H1 (cell line): ENCODE measurements around the gene FRMD6. TPM values are rescaled to one million over a fixed set of nuclear protein-coding genes. Genes with fewer than 3 reads are reported as not detected.

Experiments used
- CTCF ChIA-PET: fragments of 300-600 bp; sonication (Branson Sonifier 250); formaldehyde crosslinking; loops from one replicate; lab custom pipeline; 2021; ENCODE audit not compliant: partially characterized antibody; lab: Charles Lee
- POLR2A ChIA-PET: fragments of 300-600 bp; sonication (Branson Sonifier 250); formaldehyde crosslinking; loops from one replicate; lab custom pipeline; 2021; ENCODE audit warnings: inconsistent platforms; ENCODE audit not compliant: partially characterized antibody; lab: Charles Lee
- DNase-seq, 2 experiments: peaks; one replicate each; pipeline versions ENCODE4 v3.0.0 to v3.0.0-alpha.2; 2010 to 2022; ENCODE audit warnings: low spot score in 2 of 2, low read depth in 1 of 2, mixed read lengths in 1 of 2
- FAIRE-seq: peaks from 2 replicates; lab custom pipeline; 2011; peaks lifted over from hg19 to GRCh38; lab: Jason Lieb, UNC
- H2AFZ ChIP-seq: 2 replicates; pipeline ENCODE4 v1.8.1; 2012; ENCODE audit warnings: low read length, inconsistent platforms
- H2AK5ac ChIP-seq: 2 replicates; pipeline ENCODE4 v1.6.1; 2013; ENCODE audit warnings: low read depth, low read length
- H2BK120ac ChIP-seq: replicated peaks from 2 replicates; pipeline ENCODE3; 2013; ENCODE audit warnings: low read depth, low read length, inconsistent platforms
- H2BK12ac ChIP-seq: 2 replicates; pipeline ENCODE4 v1.6.1; 2013; ENCODE audit warnings: low read depth, low read length
- H2BK15ac ChIP-seq: 2 replicates; pipeline ENCODE4 v1.6.1; 2013; ENCODE audit warnings: low read length
- H2BK20ac ChIP-seq: 2 replicates; pipeline ENCODE4 v1.6.1; 2013; ENCODE audit warnings: low read length
- H2BK5ac ChIP-seq: 2 replicates; pipeline ENCODE4 v1.6.1; 2013; ENCODE audit warnings: low read depth, low read length
- H3K14ac ChIP-seq: 2 replicates; pipeline ENCODE4 v1.6.1; 2013; ENCODE audit warnings: inconsistent platforms; ENCODE audit not compliant: insufficient read length
- H3K18ac ChIP-seq: 2 replicates; pipeline ENCODE4 v1.6.1; 2013; ENCODE audit warnings: low read length; ENCODE audit errors: extremely low read depth
- H3K23ac ChIP-seq: 2 replicates; pipeline ENCODE4 v1.6.1; 2013; ENCODE audit warnings: inconsistent platforms; ENCODE audit not compliant: insufficient read length
- H3K23me2 ChIP-seq: 2 replicates; pipeline ENCODE4 v1.6.1; 2013; ENCODE audit warnings: low read depth, low read length
- H3K27ac ChIP-seq: 2 replicates; pipeline ENCODE4 v1.6.1; 2011; ENCODE audit warnings: low read depth, low read length, inconsistent platforms
- H3K27me3 ChIP-seq, 4 experiments: replicated peaks in 1 of 4; 1 replicate in 1 of 4; 2 replicates in 3 of 4; pipeline versions ENCODE4 v1.6.1 to v1.8.1; 2011 to 2013; ENCODE audit warnings: low read length in 3 of 4, mild to moderate bottlenecking in 3 of 4, inconsistent platforms in 2 of 4, mixed read lengths in 2 of 4, moderate library complexity in 1 of 4; ENCODE audit not compliant: control insufficient read depth in 3 of 4, insufficient read depth in 3 of 4; ENCODE audit errors: extremely low read depth in 1 of 4
- H3K36me3 ChIP-seq, 4 experiments: 2 replicates each; pipeline versions ENCODE4 v1.6.1 to v1.8.1; 2011 to 2013; ENCODE audit warnings: mild to moderate bottlenecking in 4 of 4, low read length in 3 of 4, moderate library complexity in 2 of 4, control low read depth in 1 of 4, inconsistent platforms in 1 of 4; ENCODE audit not compliant: insufficient read depth in 4 of 4, control insufficient read depth in 2 of 4
- H3K4ac ChIP-seq: replicated peaks from 2 replicates; pipeline ENCODE3; 2013; ENCODE audit warnings: low read length, low read depth, mixed read lengths, inconsistent platforms; ENCODE audit not compliant: insufficient read length
- H3K4me1 ChIP-seq, 4 experiments: replicated peaks in 1 of 4; 1 replicate in 1 of 4; 2 replicates in 3 of 4; pipeline versions ENCODE4 v1.6.1 to v1.8.1; 2011 to 2013; ENCODE audit warnings: low read length in 3 of 4, inconsistent platforms in 2 of 4, mixed read lengths in 1 of 4; ENCODE audit not compliant: insufficient read depth in 4 of 4, control insufficient read depth in 3 of 4
- H3K4me2 ChIP-seq, 2 experiments: 2 replicates each; pipeline versions ENCODE4 v1.6.1 to v1.8.1; 2011 to 2013; ENCODE audit warnings: low read depth in 2 of 2, low read length in 2 of 2, control low read depth in 1 of 2, inconsistent platforms in 1 of 2, mild to moderate bottlenecking in 1 of 2; ENCODE audit not compliant: insufficient read depth in 1 of 2
- H3K4me3 ChIP-seq, 4 experiments: fragments of 200-600, 300-600 bp in 1 of 4; sonication (generic), shearing (Covaris generic), sonication (Bioruptor Twin) in 1 of 4; 2 replicates each; pipeline versions ENCODE4 v1.5.1 to v1.8.1; 2011 to 2016; ENCODE audit warnings: low read length in 4 of 4, low read depth in 3 of 4, control low read depth in 2 of 4, inconsistent platforms in 2 of 4, mild to moderate bottlenecking in 2 of 4, mixed read lengths in 1 of 4, moderate library complexity in 1 of 4; ENCODE audit not compliant: insufficient read depth in 2 of 4; ENCODE audit errors: extremely low read depth in 1 of 4
- H3K56ac ChIP-seq: replicated peaks from 2 replicates; pipeline ENCODE3; 2013; ENCODE audit warnings: low read depth, mild to moderate bottlenecking, mixed read lengths, low read length, inconsistent platforms; ENCODE audit not compliant: insufficient read length
- H3K79me1 ChIP-seq: 2 replicates; pipeline ENCODE4 v1.6.1; 2013; ENCODE audit warnings: low read depth, low read length, control low read depth
- H3K79me2 ChIP-seq, 2 experiments: 2 replicates each; pipeline versions ENCODE4 v1.6.1 to v1.8.1; 2012 to 2013; ENCODE audit warnings: low read length in 2 of 2, mild to moderate bottlenecking in 2 of 2, inconsistent platforms in 1 of 2; ENCODE audit not compliant: insufficient read depth in 2 of 2, control insufficient read depth in 1 of 2
- H3K9ac ChIP-seq, 4 experiments: replicated peaks in 1 of 4; 1 replicate in 1 of 4; 2 replicates in 3 of 4; pipeline versions ENCODE4 v1.6.1 to v1.8.1; 2011 to 2013; ENCODE audit warnings: low read depth in 3 of 4, low read length in 3 of 4, control low read depth in 2 of 4, mild to moderate bottlenecking in 2 of 4, moderate library complexity in 2 of 4, inconsistent platforms in 1 of 4; ENCODE audit errors: extremely low read depth in 1 of 4
- H3K9me3 ChIP-seq, 2 experiments: 2 replicates each; pipeline versions ENCODE4 v1.6.1 to v1.8.1; 2012 to 2013; ENCODE audit warnings: mild to moderate bottlenecking in 2 of 2, moderate library complexity in 2 of 2, control low read depth in 1 of 2, inconsistent platforms in 1 of 2, low read depth in 1 of 2, low read length in 1 of 2, mixed read lengths in 1 of 2; ENCODE audit not compliant: insufficient read depth in 2 of 2
- H4K20me1 ChIP-seq, 2 experiments: replicated peaks in 1 of 2; 2 replicates each; pipeline versions ENCODE3 to v1.8.1; 2011 to 2013; ENCODE audit warnings: inconsistent platforms in 2 of 2, low read length in 2 of 2, mild to moderate bottlenecking in 1 of 2; ENCODE audit not compliant: insufficient read depth in 2 of 2, control insufficient read depth in 1 of 2
- H4K5ac ChIP-seq: 2 replicates; pipeline ENCODE4 v1.6.1; 2013; ENCODE audit warnings: low read length, low read depth, mixed read lengths, inconsistent platforms; ENCODE audit not compliant: insufficient read length
- H4K8ac ChIP-seq: 2 replicates; pipeline ENCODE4 v1.8.0; 2013; ENCODE audit warnings: mild to moderate bottlenecking, moderate library complexity, low read length, inconsistent platforms; ENCODE audit not compliant: insufficient read depth; ENCODE audit errors: extremely low read depth
- H4K91ac ChIP-seq: replicated peaks from 2 replicates; pipeline ENCODE3; 2013; ENCODE audit warnings: low read length, mixed read lengths, inconsistent platforms; ENCODE audit not compliant: insufficient read length
- CHD1 ChIP-seq: IDR thresholded peaks from 2 replicates; pipeline ENCODE4 v1.6.1; 2012; ENCODE audit warnings: low read depth, low read length, improper control_type of control experiment
- CREB1 ChIP-seq: IDR thresholded peaks from 2 replicates; pipeline ENCODE4 v1.6.1; 2012; ENCODE audit warnings: inconsistent platforms
- KDM4A ChIP-seq: IDR thresholded peaks from one replicate; pipeline ENCODE4 v1.7.1; 2012; ENCODE audit warnings: low read depth, mild to moderate bottlenecking, moderate library complexity, low read length, inconsistent platforms; ENCODE audit not compliant: severe bottlenecking
- MAFK ChIP-seq: IDR thresholded peaks from 2 replicates; pipeline ENCODE4 v1.6.1; 2012; ENCODE audit warnings: low read depth, mild to moderate bottlenecking, improper control_type of control experiment, low read length
- RFX5 ChIP-seq: IDR thresholded peaks from 2 replicates; pipeline ENCODE4 v1.6.1; 2011; ENCODE audit warnings: low read depth, low read length, improper control_type of control experiment, borderline replicate concordance
- SIX5 ChIP-seq: IDR thresholded peaks from 2 replicates; pipeline ENCODE4 v1.6.1; 2011; ENCODE audit warnings: mild to moderate bottlenecking, low read depth, low read length
- SP4 ChIP-seq: IDR thresholded peaks from 2 replicates; pipeline ENCODE4 v1.6.1; 2012; ENCODE audit warnings: low read length, inconsistent platforms
- whole genome bisulfite sequencing, 2 experiments: shearing (Covaris generic) in 1 of 2; methylation state at CpG; one replicate each; pipeline versions ENCODE4 v1.1.6 to v1.1.7; 2013 to 2015; ENCODE audit warnings: low lambda C conversion rate in 2 of 2, mixed read lengths in 2 of 2, inconsistent platforms in 1 of 2, low coverage in 1 of 2, missing lambda C conversion rate in 1 of 2; ENCODE audit not compliant: insufficient replicate concordance in 2 of 2, insufficient coverage in 1 of 2, insufficient read length in 1 of 2; ENCODE audit errors: extremely low coverage in 1 of 2, missing lambda C conversion rate in 1 of 2; 5-methylcytosine and 5-hydroxymethylcytosine counted together
- polyA plus RNA-seq, 7 experiments: library from polyadenylated mRNA; depleted of rRNA in 3 of 7; stranded (reverse) in 5 of 7; unstranded in 2 of 7; fragments of >200 nt in 5 of 7; fragments of 200-250 nt in 2 of 7; gene quantifications; 1 replicate in 5 of 7; 2 replicates in 1 of 7; 4 replicates in 1 of 7; pipeline versions ENCODE4 v1.2.1 to v1.2.3, GENCODE V29; 2011 to 2013; ENCODE audit warnings: missing spikeins in 2 of 7, mixed read lengths in 2 of 7
- total RNA-seq: library from RNA; stranded (reverse); fragmentation: NEBNext Ultra II Directional; extraction: Animal tissue kit (Norgen Biotek cat#: 25700); gene quantifications from 2 replicates; pipeline ENCODE4 v1.2.1, GENCODE V29; 2021

FRMD6 gene
- total and polyA plus RNA-seq, 2 of the 8 experiments (the other 6 are each of a cell fraction or from before 2014, with no cell fraction given), result 5.4 to 23.7 TPM

DNA sequence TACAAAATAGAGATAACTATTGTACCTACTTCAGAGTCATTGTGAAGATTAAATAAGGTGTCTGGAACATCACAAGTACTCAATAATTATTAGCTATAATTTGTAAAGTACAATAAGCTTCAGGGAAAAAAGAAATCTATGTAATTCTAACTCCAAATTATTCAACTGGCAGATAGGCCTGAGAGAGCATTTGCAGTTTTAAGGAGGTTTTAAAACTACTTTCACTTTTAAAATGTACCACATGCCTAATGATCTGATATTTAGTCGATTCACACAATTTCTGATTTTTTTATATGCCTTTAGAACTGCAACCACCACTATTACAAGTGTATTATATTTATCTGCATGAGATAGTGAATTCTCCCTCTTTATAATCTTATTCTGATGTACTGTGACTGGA lies 24.9 kb upstream of the FRMD6 start:
- 90% methylated on average over 1 of the region's 1 CpG; no CpG with 5 or more reads in 1 of the 2 experiments for WGBS, 2 experiments
- TF ChIP-seq RFX5, result no peak
- TF ChIP-seq MAFK, result no peak
- TF ChIP-seq SIX5, result no peak
- TF ChIP-seq KDM4A, result no peak
- no peak for TF ChIP-seq CREB1
- TF ChIP-seq CHD1, result no peak
- TF ChIP-seq SP4, result no peak
- no peak for FAIRE-seq

More for the DNA sequence above, 24.9 kb upstream of the FRMD6 start:
- no peak overlapping the region for H3K4ac ChIP-seq
- no peak overlapping the region for H4K5ac ChIP-seq
- no peak overlapping the region for H2BK120ac ChIP-seq
- H3K79me2 ChIP-seq, result no peaks in the 10 kb centered on the region
- H3K4me2 ChIP-seq, result no peak overlapping the region
- H2BK15ac ChIP-seq, result no peak overlapping the region
- no peak for DNase-seq
- no peak overlapping the region for H2AK5ac ChIP-seq
- no peak overlapping the region for H4K8ac ChIP-seq
- H3K9me3 ChIP-seq, result no peaks in the 10 kb centered on the region
- no peak overlapping the region for H3K56ac ChIP-seq
- ChIA-PET POLR2A (no interaction called here), CTCF (no interaction called here)
- no peak overlapping the region for H3K23ac ChIP-seq
- no peak overlapping the region for H3K9ac ChIP-seq
- no peak overlapping the region for H3K14ac ChIP-seq
- no peak overlapping the region for H3K18ac ChIP-seq
- H2BK12ac ChIP-seq, result no peak overlapping the region
- no peaks in the 10 kb centered on the region for H3K4me1 ChIP-seq
- H3K27me3 ChIP-seq, result no peaks in the 10 kb centered on the region
- no peaks in the 10 kb centered on the region for H4K20me1 ChIP-seq
- no peak overlapping the region for H3K27ac ChIP-seq
- H3K36me3 ChIP-seq, result no peaks in the 10 kb centered on the region
- H2BK5ac ChIP-seq, result no peak overlapping the region
- H3K23me2 ChIP-seq, result no peaks in the 10 kb centered on the region; the same call in 1 of the 2 replicates
- H2AFZ ChIP-seq, result no peak overlapping the region
- no peak overlapping the region for H3K4me3 ChIP-seq
- no peaks in the 10 kb centered on the region for H3K79me1 ChIP-seq
- H2BK20ac ChIP-seq, result no peak overlapping the region
- no peak overlapping the region for H4K91ac ChIP-seq
